Heart left ventricle (tissue), 16 donors: Measurements from ENCODE around the gene S100A7A. TPM values are rescaled to one million over a fixed set of nuclear protein-coding genes. Genes with fewer than 3 reads are reported as not detected.

Source experiments
- ATAC-seq, 4 donors: fragments of 200-7000 bp; cut with Tn5 transposase; one replicate each; pipeline ENCODE4 v1.9.1; 2020 to 2022; ENCODE audit warnings: moderate library complexity in 4 of 4, mild to moderate bottlenecking in 3 of 4, moderate number of reproducible peaks in 1 of 4
- DNase-seq, 5 donors: peaks; one replicate each; pipeline ENCODE4 v3.0.0-alpha.2; 2020
- H3K27ac ChIP-seq, 12 donors: fragments of 200-600 bp; sonication (generic) in 4 of 12; one replicate each; pipeline versions ENCODE4 v1.5.0 to v1.8.0; 2016 to 2022; ENCODE audit warnings: mild to moderate bottlenecking in 2 of 12
- H3K27me3 ChIP-seq, 9 donors: fragments of 200-600 bp; sonication (generic) in 2 of 9; one replicate each; pipeline versions ENCODE4 v1.5.1 to v1.8.0; 2016 to 2022; ENCODE audit warnings: mild to moderate bottlenecking in 3 of 9
- H3K36me3 ChIP-seq, 9 donors: fragments of 200-600 bp; sonication (generic) in 2 of 9; one replicate each; pipeline versions ENCODE4 v1.5.0 to v1.8.0; 2018 to 2022; ENCODE audit warnings: mild to moderate bottlenecking in 2 of 9
- H3K4me1 ChIP-seq, 12 donors: fragments of 200-600 bp; sonication (generic) in 4 of 12; one replicate each; pipeline versions ENCODE4 v1.5.0 to v1.8.0; 2016 to 2022; ENCODE audit warnings: mild to moderate bottlenecking in 3 of 12
- H3K4me3 ChIP-seq, 12 donors: fragments of 200-600 bp; sonication (generic) in 4 of 12; one replicate each; pipeline versions ENCODE4 v1.5.0 to v1.8.0; 2017 to 2022; ENCODE audit warnings: mild to moderate bottlenecking in 9 of 12, moderate library complexity in 4 of 12
- H3K9me3 ChIP-seq, 12 donors: fragments of 200-600 bp; sonication (generic) in 4 of 12; one replicate each; pipeline versions ENCODE4 v1.5.0 to v1.8.0; 2016 to 2022; ENCODE audit warnings: mild to moderate bottlenecking in 1 of 12
- CTCF ChIP-seq, 12 donors: fragments of 200-600 bp; sonication (generic) in 4 of 12; IDR thresholded peaks; one replicate each; pipeline versions ENCODE4 v1.5.0 to v1.8.0; 2018 to 2022; ENCODE audit warnings: antibody characterized with exemption in 12 of 12, mild to moderate bottlenecking in 5 of 12
- POLR2A ChIP-seq, 2 donors: fragments of 450-650 bp; IDR thresholded peaks; one replicate each; pipeline ENCODE4 v1.6.1; 2017; ENCODE audit warnings: antibody characterized with exemption in 2 of 2, mild to moderate bottlenecking in 2 of 2, moderate library complexity in 2 of 2
- WGBS, 4 donors: extraction: QIAGEN DNeasy Blood & Tissue Kit in 2 of 4; methylation state at CpG; one replicate each; pipeline versions ENCODE4 v1.1.5 to v1.1.7; 2013 to 2018; 5-methylcytosine and 5-hydroxymethylcytosine counted together
- intact Hi-C, 10 donors: fragments of 100-400 bp; cut with DNase I; formaldehyde crosslinking; loops; one replicate each; pipeline versions ENCODE4 v1.11.1 to v1.14.2; 2022
- polyA plus RNA-seq, 2 donors: library from polyadenylated mRNA; stranded (reverse); fragments of 200-250 nt; gene quantifications; one replicate each; pipeline ENCODE4 v1.2.3, GENCODE V29; 2013
- total RNA-seq, 9 donors: library from RNA; depleted of rRNA in 2 of 9; stranded (reverse); fragments of >200 nt in 2 of 9; fragmentation: NEBNext Ultra II Directional in 3 of 9; extraction: Animal tissue kit (Norgen Biotek cat#: 25700) in 3 of 9; gene quantifications; one replicate each; pipeline versions ENCODE4 v1.1.0 to v1.2.4, GENCODE V29; 2016 to 2023
- donor health status: ischemic (EF 13 %, LVEDD 7.1; RV severe dilation, severe dysfunction).
- donor health status: healthy with polysubstance abuse.
- donor health status: DM: no; HTN: yes; CAD: no.
- donor health status: DM: no; HTN: no; CAD: no.
- donor health status: ischemic (EF 25% LVEDD 6.9; RV normal size, moderate dysfunction).
- donor health status: ischemic (EF 25% LVEDD 5.7; RV mildly dilated, moderate dysfunction).
- donor health status: healthy.
- donor health status: DM: yes; HTN: yes; CAD: no.
- donor health status: ischemic (EF 35%, LVEDD 5.7; RV mildly dilated, moderate dysfunction).
- donor health status: nonischemic (EF 11% LVEDD 7.7; RV severe dilation, severe dysfunction).
- donor health status: DM: yes; HTN: yes; CAD: no.
- donor health status: PGD.
- donor health status: ischemic (EF 29% LVEDD 5.4; RV normal size, mild dysfunction).
- donor health status: nonischemic (EF 23%, LVEDD 6.1; RV moderate dilation, normal function).

Gene S100A7A
- total and polyA plus RNA-seq, 11 donors = not detected

- DNase-seq = peak; percentile 50 to 87 (median 85)
- WGBS, 4 donors = 57 to 66% (median 60%) methylated on average over 7 of the region's 7 CpGs
- Histone ChIP-seq H3K27ac (peak within 1 kb of the TSS in 1 of 12 donors; percentile 77), H3K27me3 (peaks cover 0 to 6% (median 0%) of the 10 kb centered on the region in 9 donors), H3K4me1 (peaks cover 0 to 41% (median 0%) of the 10 kb centered on the region in 12 donors), H3K9me3 (no peaks in the 10 kb centered on the region), H3K4me3 (peak within 1 kb of the TSS in 1 of 12 donors; percentile 49), H3K36me3 (no peaks in the 10 kb centered on the region)
- intact Hi-C loops = no loop called here
- TF ChIP-seq CTCF (IDR thresholded peaks at IDR 0.05) (no peak), POLR2A (IDR thresholded peaks at IDR 0.05) (no peak)
- peak; percentile 67 to 92 (median 86) for ATAC-seq
These were observed 25.2 kb upstream of the S100A7A start, which contains the start of gene S100A8 for GRCh38 chr1:153390938-153391710. Gene S100A8 (minus strand): TSS chr1:153391073. CDS start chr1:153390535, 538 bp downstream.

GRCh38 chr1:153392258-153392657 lies 24.1 kb upstream of the S100A7A start:
- 63 to 77% (median 71%) methylated on average over 3 of the region's 3 CpGs for WGBS, 4 donors
- TF ChIP-seq CTCF (IDR thresholded peaks at IDR 0.05) = no peak
- no peak for TF ChIP-seq POLR2A (IDR thresholded peaks at IDR 0.05)
- no peak overlapping the region for H3K27ac ChIP-seq
- DNase-seq (no peak), ATAC-seq (no peak)
- H3K27me3 ChIP-seq = peaks cover 0 to 10% (median 0%) of the 10 kb centered on the region in 9 donors
- no peak overlapping the region for H3K4me3 ChIP-seq
- no peaks in the 10 kb centered on the region for H3K9me3 ChIP-seq
- H3K4me1 ChIP-seq = peaks cover 0 to 32% (median 0%) of the 10 kb centered on the region in 12 donors
- H3K36me3 ChIP-seq = no peaks in the 10 kb centered on the region
- intact Hi-C loops = no loop called here

GRCh38 chr1:153392822-153393221 lies 23.5 kb upstream of the S100A7A start:
- no peak for DNase-seq
- Histone ChIP-seq H3K9me3 (no peaks in the 10 kb centered on the region), H3K36me3 (no peaks in the 10 kb centered on the region), H3K27ac (no peak overlapping the region), H3K4me3 (no peak overlapping the region), H3K27me3 (peaks cover 0 to 10% (median 0%) of the 10 kb centered on the region in 9 donors), H3K4me1 (peaks cover 0 to 27% (median 0%) of the 10 kb centered on the region in 12 donors)
- WGBS, 4 donors = 73 to 88% (median 83%) methylated on average over 3 of the region's 3 CpGs
- intact Hi-C loops = no loop called here
- TF ChIP-seq POLR2A (IDR thresholded peaks at IDR 0.05) = no peak
- TF ChIP-seq CTCF (IDR thresholded peaks at IDR 0.05) = no peak
- no peak for ATAC-seq

- DNase-seq (peak in 1 of 5 donors; percentile 29), ATAC-seq (peak in 2 of 4 donors; percentile 14 to 21)
- WGBS, 4 donors = 55 to 81% (median 79%) methylated on average over 4 to 6 of the region's 6 CpGs
- H3K36me3 ChIP-seq = no peaks in the 10 kb centered on the region
- no peak overlapping the region for H3K4me3 ChIP-seq
- peaks cover 0 to 22% (median 0%) of the 10 kb centered on the region in 12 donors for H3K4me1 ChIP-seq
- intact Hi-C loops = no loop called here
- peaks cover 0 to 10% (median 0%) of the 10 kb centered on the region in 9 donors for H3K27me3 ChIP-seq
- H3K9me3 ChIP-seq = no peaks in the 10 kb centered on the region
- H3K27ac ChIP-seq = no peak overlapping the region
- peak in 1 of 12 donors; percentile 8 for TF ChIP-seq CTCF (IDR thresholded peaks at IDR 0.05)
- no peak for TF ChIP-seq POLR2A (IDR thresholded peaks at IDR 0.05)
These were observed 22.4 kb upstream of the S100A7A start for GRCh38 chr1:153393926-153394325.
